BE2C (cell line): ENCODE data around the gene SWT1.

ENCODE experiments used
- DNase-seq: peaks from one replicate; pipeline ENCODE4 v3.0.0-alpha.2; 2020
- H3K27me3 ChIP-seq: fragments of 250-450 bp; sonication (Bioruptor Pico); 2 replicates; pipeline ENCODE4 v1.5.1; 2020; ENCODE audit warnings: mild to moderate bottlenecking
- H3K36me3 ChIP-seq: fragments of 250-450 bp; sonication (Bioruptor Pico); 2 replicates; pipeline ENCODE4 v1.5.1; 2020; ENCODE audit warnings: mild to moderate bottlenecking
- H3K4me1 ChIP-seq: fragments of 250-450 bp; sonication (Bioruptor Pico); 2 replicates; pipeline ENCODE4 v1.5.1; 2020
- H3K4me3 ChIP-seq: 2 replicates; pipeline ENCODE4 v1.5.1; 2011; ENCODE audit warnings: low read depth, low read length
- H3K9me3 ChIP-seq: fragments of 250-450 bp; sonication (Bioruptor Pico); 2 replicates; pipeline ENCODE4 v1.5.1; 2020
- CTCF ChIP-seq: IDR thresholded peaks from 2 replicates; pipeline ENCODE4 v1.5.1; 2012; ENCODE audit warnings: mild to moderate bottlenecking, low read depth, low read length

Gene SWT1

GRCh38 chr1:185315445-185316071 lies 158.6 kb downstream of the SWT1 start:
- DNase-seq, result no peak

GRCh38 chr1:185316163-185317033 lies 159.4 kb downstream of the SWT1 start:
- TF ChIP-seq CTCF, result no peak
- H3K4me1 ChIP-seq, result no peaks in the 10 kb centered on the region; the same call in 1 of the 2 replicates
- peak overlapping the region; percentile 78 for H3K4me3 ChIP-seq
- peaks cover 13% of the 10 kb centered on the region for H3K36me3 ChIP-seq
- no peaks in the 10 kb centered on the region for H3K9me3 ChIP-seq
- H3K27me3 ChIP-seq, result no peaks in the 10 kb centered on the region
- peak; percentile 98 for DNase-seq

More at GRCh38 chr1:185315445-185316071, 158.6 kb downstream of the SWT1 start:
- peak overlapping the region; percentile 78 for H3K4me3 ChIP-seq
- H3K27me3 ChIP-seq, result no peaks in the 10 kb centered on the region
- H3K9me3 ChIP-seq, result no peaks in the 10 kb centered on the region
- no peak for TF ChIP-seq CTCF
- peaks cover 19% of the 10 kb centered on the region for H3K36me3 ChIP-seq
- no peaks in the 10 kb centered on the region; the same call in 1 of the 2 replicates for H3K4me1 ChIP-seq

GRCh38 chr1:185317034-185317885 lies 160.3 kb downstream of the SWT1 start, which contains the start of gene IVNS1ABP:
Gene IVNS1ABP (minus strand): TSS chr1:185317243. CDS start chr1:185309493, 7,750 bp downstream.
- H3K36me3 ChIP-seq, result peaks cover 10% of the 10 kb centered on the region
- TF ChIP-seq CTCF, result 0 out of 2 replicates have a peak, but pooled peaks have one; percentile 5
- DNase-seq, result peak; percentile 94
- no peaks in the 10 kb centered on the region for H3K9me3 ChIP-seq
- no peaks in the 10 kb centered on the region; the same call in 1 of the 2 replicates for H3K4me1 ChIP-seq
- H3K27me3 ChIP-seq, result no peaks in the 10 kb centered on the region
- H3K4me3 ChIP-seq, result peak within 1 kb of the TSS; percentile 78

- H3K9me3 ChIP-seq, result no peaks in the 10 kb centered on the region; the same call in 1 of the 2 replicates
- H3K27me3 ChIP-seq, result no peaks in the 10 kb centered on the region
- no peak for DNase-seq
- peaks cover 10% of the 10 kb centered on the region for H3K36me3 ChIP-seq
- no peaks in the 10 kb centered on the region; the same call in 1 of the 2 replicates for H3K4me1 ChIP-seq
- no peak for TF ChIP-seq CTCF
- H3K4me3 ChIP-seq, result peak overlapping the region; percentile 78
These were observed 160.9 kb downstream of the SWT1 start for GRCh38 chr1:185317886-185318310.

GRCh38 chr1:185318431-185319138 lies 161.6 kb downstream of the SWT1 start:
- H3K9me3 ChIP-seq, result no peaks in the 10 kb centered on the region; the same call in 1 of the 2 replicates
- H3K4me1 ChIP-seq, result no peaks in the 10 kb centered on the region; the same call in 1 of the 2 replicates
- no peak for TF ChIP-seq CTCF
- peaks cover 10% of the 10 kb centered on the region for H3K36me3 ChIP-seq
- DNase-seq, result no peak
- no peak overlapping the region for H3K4me3 ChIP-seq
- no peaks in the 10 kb centered on the region for H3K27me3 ChIP-seq
